HEK293 (cell line): Measurements from ENCODE around the gene CEP57L1.

ENCODE experiments used
- CTCF ChIA-PET: fragments of 350-600 bp; formaldehyde crosslinking; extraction: SDS; loops from one replicate; lab custom pipeline; 2021; ENCODE audit warnings: antibody characterized with exemption; lab: Yijun Ruan, JAX
- POLR2A ChIA-PET: fragments of 300-600 bp; formaldehyde crosslinking; extraction: SDS; loops from one replicate; lab custom pipeline; 2020; ENCODE audit warnings: antibody characterized with exemption, inconsistent platforms; lab: Yijun Ruan, JAX
- H3K27ac ChIP-seq: fragments of 200-500 bp; sonication (Bioruptor generic); 2 replicates; pipeline ENCODE4 v1.5.1; 2014; ENCODE audit warnings: low read depth, low read length, control low read depth, inconsistent platforms; ENCODE audit errors: extremely low read depth
- H3K36me3 ChIP-seq, 2 experiments: fragments of 200-500 bp in 1 of 2; sonication (Bioruptor generic) in 1 of 2; 1 replicate in 1 of 2; 2 replicates in 1 of 2; pipeline ENCODE4 v1.5.1; 2014 to 2017; ENCODE audit warnings: inconsistent platforms in 2 of 2, low read length in 2 of 2; ENCODE audit not compliant: control insufficient read depth in 2 of 2, insufficient read depth in 1 of 2
- H3K4me1 ChIP-seq: fragments of 200-500 bp; sonication (Bioruptor generic); 2 replicates; pipeline ENCODE4 v1.5.1; 2014; ENCODE audit warnings: mild to moderate bottlenecking, low read length, inconsistent platforms; ENCODE audit not compliant: control insufficient read depth, insufficient read depth
- H3K4me3 ChIP-seq: 2 replicates; pipeline ENCODE4 v1.5.1; 2011; ENCODE audit warnings: low read depth, mild to moderate bottlenecking, control low read depth, low read length, moderate library complexity
- H3K9me3 ChIP-seq: fragments of 200-500 bp; sonication (Bioruptor generic); 2 replicates; pipeline ENCODE4 v1.5.1; 2014; ENCODE audit warnings: low read depth, low read length, inconsistent platforms; ENCODE audit not compliant: control insufficient read depth, insufficient read depth
- FEZF1 ChIP-seq: fragments of 450-650 bp; formaldehyde crosslinking; IDR thresholded peaks from 2 replicates; pipeline ENCODE4 v1.5.1; 2016; ENCODE audit warnings: missing biosample characterization, missing genetic modification characterization
- GLIS2 ChIP-seq: fragments of 450-650 bp; formaldehyde crosslinking; IDR thresholded peaks from 2 replicates; pipeline ENCODE4 v1.5.1; 2016; ENCODE audit warnings: missing biosample characterization, missing genetic modification characterization
- HOXA7 ChIP-seq: sonication (generic); formaldehyde crosslinking; IDR thresholded peaks from 2 replicates; pipeline ENCODE4 v1.8.1; 2022; ENCODE audit warnings: missing genetic modification reagents, borderline replicate concordance
- IKZF3 ChIP-seq: fragments of 450-650 bp; IDR thresholded peaks from 2 replicates; pipeline ENCODE4 v1.5.0; 2018; ENCODE audit warnings: missing biosample characterization, mild to moderate bottlenecking, missing genetic modification characterization, moderate library complexity
- MEIS1 ChIP-seq: sonication (generic); formaldehyde crosslinking; IDR thresholded peaks from 2 replicates; pipeline ENCODE4 v1.8.1; 2022; ENCODE audit warnings: missing genetic modification reagents, mild to moderate bottlenecking, borderline replicate concordance
- MYNN ChIP-seq: fragments of 450-650 bp; formaldehyde crosslinking; IDR thresholded peaks from 2 replicates; pipeline ENCODE4 v1.5.1; 2016; ENCODE audit warnings: missing biosample characterization, missing genetic modification characterization, borderline replicate concordance
- PBX3 ChIP-seq: sonication (generic); formaldehyde crosslinking; IDR thresholded peaks from 2 replicates; pipeline ENCODE4 v1.8.1; 2022; ENCODE audit warnings: mild to moderate bottlenecking, moderate library complexity, missing genetic modification reagents
- PRDM6 ChIP-seq: fragments of 450-650 bp; formaldehyde crosslinking; IDR thresholded peaks from 2 replicates; pipeline ENCODE4 v1.5.1; 2017; ENCODE audit warnings: missing biosample characterization, missing genetic modification characterization
- ZBTB1 ChIP-seq: fragments of 450-650 bp; formaldehyde crosslinking; IDR thresholded peaks from 2 replicates; pipeline ENCODE4 v1.5.1; 2016; ENCODE audit warnings: missing biosample characterization, missing genetic modification characterization
- ZIC2 ChIP-seq: fragments of 450-650 bp; formaldehyde crosslinking; IDR thresholded peaks from 2 replicates; pipeline ENCODE4 v1.5.1; 2016; ENCODE audit warnings: missing biosample characterization, missing genetic modification characterization
- ZNF140 ChIP-seq: fragments of 450-650 bp; formaldehyde crosslinking; IDR thresholded peaks from 2 replicates; pipeline ENCODE4 v1.5.1; 2016; ENCODE audit warnings: missing biosample characterization, missing genetic modification characterization
- ZNF146 ChIP-seq: fragments of 450-650 bp; formaldehyde crosslinking; IDR thresholded peaks from 2 replicates; pipeline ENCODE4 v1.5.1; 2016; ENCODE audit warnings: missing biosample characterization, missing genetic modification characterization
- ZNF221 ChIP-seq: fragments of 450-650 bp; formaldehyde crosslinking; IDR thresholded peaks from 2 replicates; pipeline ENCODE4 v1.5.1; 2017; ENCODE audit warnings: missing biosample characterization, missing genetic modification characterization, borderline replicate concordance
- ZNF24 ChIP-seq: fragments of 450-650 bp; formaldehyde crosslinking; IDR thresholded peaks from 2 replicates; pipeline ENCODE4 v1.5.1; 2016; ENCODE audit warnings: missing biosample characterization, missing genetic modification characterization
- ZNF266 ChIP-seq: fragments of 450-650 bp; formaldehyde crosslinking; IDR thresholded peaks from 2 replicates; pipeline ENCODE4 v1.5.1; 2016; ENCODE audit warnings: missing biosample characterization, missing genetic modification characterization, low read depth
- ZNF335 ChIP-seq: fragments of 450-650 bp; formaldehyde crosslinking; conservative IDR thresholded peaks from 2 replicates; pipeline ENCODE4 v1.5.1; 2016; ENCODE audit warnings: missing biosample characterization, missing genetic modification characterization
- ZNF426 ChIP-seq: fragments of 450-650 bp; formaldehyde crosslinking; IDR thresholded peaks from 2 replicates; pipeline ENCODE4 v1.5.1; 2017; ENCODE audit warnings: missing biosample characterization, missing genetic modification characterization, mild to moderate bottlenecking, inconsistent platforms, moderate library complexity
- ZNF433 ChIP-seq: fragments of 450-650 bp; formaldehyde crosslinking; IDR thresholded peaks from 2 replicates; pipeline ENCODE4 v1.5.1; 2016; ENCODE audit warnings: missing biosample characterization, missing genetic modification characterization, low read depth
- ZNF48 ChIP-seq: fragments of 450-650 bp; formaldehyde crosslinking; IDR thresholded peaks from 2 replicates; pipeline ENCODE4 v1.5.1; 2016; ENCODE audit warnings: missing biosample characterization, missing genetic modification characterization
- ZNF560 ChIP-seq: fragments of 450-650 bp; formaldehyde crosslinking; IDR thresholded peaks from 2 replicates; pipeline ENCODE4 v1.5.1; 2017; ENCODE audit warnings: missing biosample characterization, missing genetic modification characterization, borderline replicate concordance
- ZNF561 ChIP-seq: fragments of 450-650 bp; IDR thresholded peaks from 2 replicates; pipeline ENCODE4 v1.5.1; 2018; ENCODE audit warnings: missing biosample characterization, missing genetic modification characterization, borderline replicate concordance
- ZNF596 ChIP-seq: fragments of 450-650 bp; IDR thresholded peaks from 2 replicates; pipeline ENCODE4 v1.5.0; 2018; ENCODE audit warnings: missing biosample characterization, mild to moderate bottlenecking, missing genetic modification characterization, moderate library complexity
- ZNF664 ChIP-seq: fragments of 450-650 bp; formaldehyde crosslinking; IDR thresholded peaks from 2 replicates; pipeline ENCODE4 v1.5.1; 2016; ENCODE audit warnings: missing biosample characterization, missing genetic modification characterization
- ZNF792 ChIP-seq: fragments of 450-650 bp; formaldehyde crosslinking; IDR thresholded peaks from 2 replicates; pipeline ENCODE4 v1.5.1; 2016; ENCODE audit warnings: missing biosample characterization, missing genetic modification characterization
- ZSCAN23 ChIP-seq: fragments of 450-650 bp; formaldehyde crosslinking; IDR thresholded peaks from 2 replicates; pipeline ENCODE4 v1.5.1; 2016; ENCODE audit warnings: missing biosample characterization, missing genetic modification characterization

Gene CEP57L1

DNA sequence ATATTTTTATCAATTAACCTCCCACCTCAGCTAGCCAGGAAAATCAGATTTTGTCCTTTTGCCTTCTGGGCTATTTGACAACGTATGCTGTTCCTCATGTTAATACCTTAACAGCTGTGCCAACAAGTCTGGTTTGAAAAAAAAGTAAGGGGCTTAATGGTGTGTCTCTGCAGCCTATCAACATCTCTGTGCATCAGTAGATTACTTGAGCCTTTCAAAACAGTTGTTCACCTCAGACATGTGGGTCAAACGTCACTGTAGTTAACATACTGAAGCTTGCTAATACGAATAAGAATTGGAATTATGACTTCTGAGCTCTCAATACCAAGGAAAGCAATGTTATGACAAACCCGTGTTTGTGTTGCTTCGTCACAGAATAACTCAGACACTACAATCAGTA is 23.0 kb downstream of the CEP57L1 start:
- ChIA-PET CTCF (interaction anchor here (0.5 to 0.8 kb wide), 2 partner anchors 24 to 504 kb away, joined by 3 to 4 read pairs; no protein-coding TSS in a partner anchor), POLR2A (no interaction called here)
- peaks cover 35% of the 10 kb centered on the region for H3K4me1 ChIP-seq
- no peaks in the 10 kb centered on the region for H3K36me3 ChIP-seq
- no peak overlapping the region for H3K4me3 ChIP-seq
- no peaks in the 10 kb centered on the region for H3K9me3 ChIP-seq
- H3K27ac ChIP-seq: no peak overlapping the region
- TF ChIP-seq HOXA7 (no peak), ZNF146 (tag by site-specific recombination) (no peak), ZNF24 (tag by site-specific recombination) (no peak), ZNF266 (tag by site-specific recombination) (no peak), ZNF792 (no peak), MEIS1 (CRISPR knock-in tag) (no peak), PBX3 (CRISPR knock-in tag) (no peak), ZBTB1 (tag by site-specific recombination) (no peak), MYNN (tag by site-specific recombination) (no peak), ZNF48 (no peak), FEZF1 (tag by site-specific recombination) (no peak), ZNF426 (no peak), ZSCAN23 (tag by site-specific recombination) (no peak), ZNF221 (no peak), ZNF433 (no peak), ZNF560 (tag by site-specific recombination) (no peak), ZNF596 (tag by site-specific recombination) (no peak), GLIS2 (tag by site-specific recombination) (no peak)

DNA sequence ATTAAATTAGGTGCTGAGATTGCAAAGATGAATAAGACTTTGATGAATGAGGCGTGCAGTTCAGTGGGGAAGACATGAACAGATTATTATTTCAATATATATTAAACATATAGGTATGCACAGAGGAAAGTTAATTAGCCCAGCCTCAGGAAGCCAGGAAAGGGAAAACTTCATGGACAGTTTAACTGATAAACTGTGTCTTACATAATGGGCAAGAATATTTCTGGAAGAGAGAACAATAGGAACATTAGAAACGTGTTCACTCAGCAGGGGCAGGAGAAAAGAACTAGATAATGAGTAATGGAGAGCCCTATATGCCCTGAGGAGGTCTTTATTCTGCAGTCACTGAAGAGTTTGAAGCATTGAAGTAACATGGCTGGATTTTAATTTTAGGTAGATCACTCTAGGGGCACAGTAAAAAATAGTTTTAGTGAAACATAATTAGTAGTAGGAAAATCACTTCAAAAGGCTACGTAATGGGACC is 23.6 kb downstream of the CEP57L1 start:
- Histone ChIP-seq H3K4me1 (peaks cover 33% of the 10 kb centered on the region), H3K36me3 (no peaks in the 10 kb centered on the region)
- TF ChIP-seq ZNF335 (tag by site-specific recombination) (0 out of 2 replicates have a peak, but pooled peaks have one; percentile 17), ZIC2 (tag by site-specific recombination) (peak; percentile 35; the same call in 1 of the 2 replicates), ZNF561 (tag by site-specific recombination) (no peak), PRDM6 (tag by site-specific recombination) (peak; percentile 88), ZNF140 (tag by site-specific recombination) (no peak), ZNF664 (0 out of 2 replicates have a peak, but pooled peaks have one; percentile 31), IKZF3 (tag by site-specific recombination) (peak; percentile 41; the same call in 1 of the 2 replicates)
- TF ChIP-seq, all 188 proteins: peak for 5
- POLR2A ChIA-PET: no interaction called here
- Histone ChIP-seq H3K9me3 (no peaks in the 10 kb centered on the region), H3K4me3 (no peak overlapping the region), H3K27ac (no peak overlapping the region)
- CTCF ChIA-PET: interaction anchor here (0.5 to 0.8 kb wide), 2 partner anchors 25 to 505 kb away, joined by 3 to 4 read pairs; no protein-coding TSS in a partner anchor
